SK-N-SH (cell line): ENCODE data around the gene B4GALT3.

Source experiments
- CHD2 ChIP-seq: fragments of 150-350 bp; IDR thresholded peaks from 2 replicates; pipeline ENCODE4 v1.6.1; 2018; ENCODE audit warnings: low read length; ENCODE audit not compliant: partially characterized antibody
- CTCF ChIP-seq: fragments of 200-600 bp; sonication (generic); IDR thresholded peaks from 2 replicates; pipeline ENCODE4 v1.6.1; 2017; ENCODE audit warnings: antibody characterized with exemption, mild to moderate bottlenecking, moderate library complexity
- EP300 ChIP-seq, 2 experiments: IDR thresholded peaks; 2 replicates each; pipeline versions ENCODE4 v1.4.0 to v1.6.1; 2012; ENCODE audit warnings: borderline replicate concordance in 1 of 2, low read depth in 1 of 2, low read length in 1 of 2
- EZH2phosphoT487 ChIP-seq: fragments of 200-600 bp; sonication (generic); IDR thresholded peaks from 2 replicates; pipeline ENCODE4 v1.6.1; 2017; ENCODE audit warnings: low read depth, mixed run types, mild to moderate bottlenecking, antibody characterized with exemption, moderate library complexity, borderline replicate concordance
- JUND ChIP-seq: IDR thresholded peaks from 2 replicates; pipeline ENCODE4 v1.4.0; 2012
- MXI1 ChIP-seq: IDR thresholded peaks from 2 replicates; pipeline ENCODE4 v1.6.1; 2012; ENCODE audit warnings: mild to moderate bottlenecking, low read depth, low read length, improper control_type of control experiment
- POLR2AphosphoS5 ChIP-seq: IDR thresholded peaks from 2 replicates; pipeline ENCODE4 v1.6.1; 2012; ENCODE audit warnings: low read depth, low read length
- RFX5 ChIP-seq: IDR thresholded peaks from 2 replicates; pipeline ENCODE4 v1.6.1; 2012; ENCODE audit warnings: mild to moderate bottlenecking, improper control_type of control experiment, low read length
- RXRA ChIP-seq: IDR thresholded peaks from 2 replicates; pipeline ENCODE4 v1.4.0; 2012; ENCODE audit warnings: low read depth, mild to moderate bottlenecking, borderline replicate concordance
- SMC3 ChIP-seq: IDR thresholded peaks from 2 replicates; pipeline ENCODE4 v1.6.1; 2012; ENCODE audit warnings: low read depth, low read length, improper control_type of control experiment
- TAF1 ChIP-seq: IDR thresholded peaks from 2 replicates; pipeline ENCODE4 v1.6.1; 2012; ENCODE audit warnings: low read depth, mild to moderate bottlenecking, low read length, moderate library complexity, borderline replicate concordance
- TEAD4 ChIP-seq: IDR thresholded peaks from 2 replicates; pipeline ENCODE4 v1.4.0; 2012; ENCODE audit warnings: mild to moderate bottlenecking, borderline replicate concordance; ENCODE audit not compliant: insufficient read depth
- YY1 ChIP-seq: IDR thresholded peaks from 2 replicates; pipeline ENCODE4 v1.4.0; 2012; ENCODE audit warnings: low read depth, mild to moderate bottlenecking
- TF ChIP-seq, protein P1 (sequence below): IDR thresholded peaks from 2 replicates; pipeline ENCODE4 v1.4.0; 2012; ENCODE audit warnings: low read depth, borderline replicate concordance

DNA sequence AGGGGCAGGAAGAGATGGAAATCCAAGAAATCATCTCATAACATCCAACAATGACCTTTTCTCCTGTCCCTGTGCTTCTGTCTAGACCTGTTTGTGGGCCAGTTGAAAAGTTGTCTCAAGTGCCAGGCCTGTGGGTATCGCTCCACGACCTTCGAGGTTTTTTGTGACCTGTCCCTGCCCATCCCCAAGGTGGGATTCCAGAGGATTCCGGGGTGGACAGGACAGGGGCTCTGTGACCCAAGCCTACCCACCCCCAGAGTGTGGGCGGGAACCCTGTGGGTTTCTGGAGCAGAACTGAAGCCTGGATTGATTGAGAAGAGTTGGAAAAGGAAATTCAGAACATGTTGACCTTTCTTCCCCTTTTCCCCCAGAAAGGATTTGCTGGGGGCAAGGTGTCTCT, 13.5 kb downstream of the B4GALT3 start:
- TF ChIP-seq CTCF (no peak), EP300 (IDR thresholded peaks at IDR 0.05; ENCODE audit: borderline replicate concordance in 1 of 2, low read depth in 1 of 2, low read length in 1 of 2) (no peak), EZH2phosphoT487 (no peak), MXI1 (no peak), TEAD4 (no peak), JUND (no peak), POLR2AphosphoS5 (no peak), RFX5 (no peak), CHD2 (no peak), YY1 (no peak), SMC3 (no peak), RXRA (no peak), TAF1 (no peak)
- TF ChIP-seq, protein P1, sequence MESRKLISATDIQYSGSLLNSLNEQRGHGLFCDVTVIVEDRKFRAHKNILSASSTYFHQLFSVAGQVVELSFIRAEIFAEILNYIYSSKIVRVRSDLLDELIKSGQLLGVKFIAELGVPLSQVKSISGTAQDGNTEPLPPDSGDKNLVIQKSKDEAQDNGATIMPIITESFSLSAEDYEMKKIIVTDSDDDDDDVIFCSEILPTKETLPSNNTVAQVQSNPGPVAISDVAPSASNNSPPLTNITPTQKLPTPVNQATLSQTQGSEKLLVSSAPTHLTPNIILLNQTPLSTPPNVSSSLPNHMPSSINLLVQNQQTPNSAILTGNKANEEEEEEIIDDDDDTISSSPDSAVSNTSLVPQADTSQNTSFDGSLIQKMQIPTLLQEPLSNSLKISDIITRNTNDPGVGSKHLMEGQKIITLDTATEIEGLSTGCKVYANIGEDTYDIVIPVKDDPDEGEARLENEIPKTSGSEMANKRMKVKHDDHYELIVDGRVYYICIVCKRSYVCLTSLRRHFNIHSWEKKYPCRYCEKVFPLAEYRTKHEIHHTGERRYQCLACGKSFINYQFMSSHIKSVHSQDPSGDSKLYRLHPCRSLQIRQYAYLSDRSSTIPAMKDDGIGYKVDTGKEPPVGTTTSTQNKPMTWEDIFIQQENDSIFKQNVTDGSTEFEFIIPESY = no peak
